PFSK-1 (cell line): ENCODE measurements around the gene BACE2.

Experiments
- FOXP2 ChIP-seq: optimal IDR thresholded peaks from 2 replicates; pipeline ENCODE3; 2011; ENCODE audit warnings: borderline replicate concordance, control low read depth, inconsistent platforms; ENCODE audit not compliant: insufficient read depth; ENCODE audit errors: extremely low read length, extremely low read depth
- POLR2AphosphoS5 ChIP-seq: IDR thresholded peaks from 2 replicates; pipeline ENCODE4 v1.6.1; 2012; ENCODE audit warnings: low read depth, mild to moderate bottlenecking, control low read depth, low read length, moderate library complexity
- REST ChIP-seq, 2 experiments: IDR thresholded peaks; 2 replicates each; pipeline versions ENCODE4 v1.6.1 to v1.8.0; 2011 to 2012; ENCODE audit warnings: low read depth in 2 of 2, low read length in 2 of 2, control low read depth in 1 of 2, inconsistent platforms in 1 of 2, mild to moderate bottlenecking in 1 of 2, moderate library complexity in 1 of 2; ENCODE audit not compliant: insufficient read depth in 1 of 2
- SIN3A ChIP-seq: IDR thresholded peaks from 2 replicates; pipeline ENCODE4 v1.6.1; 2012; ENCODE audit warnings: mild to moderate bottlenecking, low read length, moderate library complexity, borderline replicate concordance; ENCODE audit not compliant: insufficient read depth
- TAF1 ChIP-seq: IDR thresholded peaks from 2 replicates; pipeline ENCODE4 v1.6.1; 2012; ENCODE audit warnings: low read length, control low read depth, borderline replicate concordance; ENCODE audit not compliant: insufficient read depth

BACE2 gene

DNA sequence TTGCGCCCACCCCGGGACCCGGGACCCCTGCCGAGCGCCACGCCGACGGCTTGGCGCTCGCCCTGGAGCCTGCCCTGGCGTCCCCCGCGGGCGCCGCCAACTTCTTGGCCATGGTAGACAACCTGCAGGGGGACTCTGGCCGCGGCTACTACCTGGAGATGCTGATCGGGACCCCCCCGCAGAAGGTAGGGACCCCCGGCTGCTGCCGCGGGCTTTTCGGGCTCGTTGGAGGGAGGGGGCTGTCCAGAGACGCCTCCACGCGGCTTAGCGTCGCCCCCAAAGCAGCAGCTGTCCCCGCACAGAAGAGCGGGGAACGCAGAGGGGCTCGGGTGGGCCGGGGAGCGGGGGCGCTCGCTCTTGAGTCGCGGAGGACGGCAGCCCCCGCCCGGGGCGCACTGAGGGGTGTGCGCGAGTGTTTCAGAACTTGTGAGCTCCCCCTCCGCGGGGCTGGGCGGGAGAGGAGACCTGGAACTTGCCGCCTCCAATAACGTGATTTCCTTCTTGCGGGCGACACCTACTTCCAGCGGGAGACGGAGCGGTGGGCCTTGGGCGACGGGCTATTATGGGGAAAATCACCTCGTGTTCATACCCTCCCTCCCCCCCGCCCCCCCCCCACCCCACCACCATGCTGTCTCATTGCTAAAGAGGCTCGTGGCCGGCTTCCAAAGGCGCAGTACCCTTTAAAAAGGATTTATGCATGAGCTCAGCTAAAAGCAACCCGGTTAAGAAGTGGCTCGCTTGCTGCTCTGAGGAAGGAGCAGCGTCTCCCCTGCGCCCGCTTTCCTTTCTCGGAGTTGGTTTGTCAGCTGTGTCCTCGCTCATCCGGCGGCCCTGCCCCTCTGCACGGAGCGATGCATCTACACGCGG lies 664 bp downstream of the BACE2 start:
- TF ChIP-seq FOXP2 = no peak
- no peak for TF ChIP-seq POLR2AphosphoS5
- TF ChIP-seq REST (IDR thresholded peaks at IDR 0.05; ENCODE audit: insufficient read depth in 1 of 2, low read depth in 2 of 2, low read length in 2 of 2) = no peak
- TF ChIP-seq TAF1 = no peak
- TF ChIP-seq SIN3A = no peak

- TF ChIP-seq SIN3A (no peak), FOXP2 (no peak), POLR2AphosphoS5 (no peak), TAF1 (no peak), REST (IDR thresholded peaks at IDR 0.05; ENCODE audit: insufficient read depth in 1 of 2, low read depth in 2 of 2, low read length in 2 of 2) (no peak)
Measured at GRCh38 chr21:41169258-41169576, 1.3 kb downstream of the BACE2 start.

- no peak for TF ChIP-seq POLR2AphosphoS5
- no peak for TF ChIP-seq SIN3A
- no peak for TF ChIP-seq TAF1
- no peak for TF ChIP-seq FOXP2
- TF ChIP-seq REST (IDR thresholded peaks at IDR 0.05; ENCODE audit: insufficient read depth in 1 of 2, low read depth in 2 of 2, low read length in 2 of 2) = no peak
Measured at GRCh38 chr21:41169701-41170100, 1.7 kb downstream of the BACE2 start.

DNA sequence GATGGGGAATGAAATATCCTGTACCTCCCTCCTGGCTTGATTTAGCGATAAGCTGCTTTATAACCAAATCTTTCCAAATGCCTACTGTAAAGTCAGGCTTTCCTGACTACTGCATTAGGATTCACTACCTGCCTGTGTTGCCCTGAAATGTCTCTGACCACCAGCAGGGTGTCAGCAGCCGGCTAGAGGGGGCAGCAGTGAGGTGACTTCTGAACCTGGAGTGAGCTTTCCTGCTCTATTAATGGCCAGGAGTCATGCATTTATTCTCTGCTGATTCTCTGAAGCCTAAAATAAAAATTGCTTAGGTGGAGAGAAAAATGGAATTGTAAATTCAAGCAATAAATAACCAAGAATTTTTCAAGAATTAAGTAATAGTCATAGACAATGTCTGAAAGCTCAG lies 2.5 kb downstream of the BACE2 start:
- TF ChIP-seq FOXP2 (no peak), SIN3A (no peak), POLR2AphosphoS5 (no peak), TAF1 (no peak), REST (IDR thresholded peaks at IDR 0.05; ENCODE audit: insufficient read depth in 1 of 2, low read depth in 2 of 2, low read length in 2 of 2) (no peak)
